ENCODE measurements around the gene AP4E1.

The AP4E1 gene

DNA sequence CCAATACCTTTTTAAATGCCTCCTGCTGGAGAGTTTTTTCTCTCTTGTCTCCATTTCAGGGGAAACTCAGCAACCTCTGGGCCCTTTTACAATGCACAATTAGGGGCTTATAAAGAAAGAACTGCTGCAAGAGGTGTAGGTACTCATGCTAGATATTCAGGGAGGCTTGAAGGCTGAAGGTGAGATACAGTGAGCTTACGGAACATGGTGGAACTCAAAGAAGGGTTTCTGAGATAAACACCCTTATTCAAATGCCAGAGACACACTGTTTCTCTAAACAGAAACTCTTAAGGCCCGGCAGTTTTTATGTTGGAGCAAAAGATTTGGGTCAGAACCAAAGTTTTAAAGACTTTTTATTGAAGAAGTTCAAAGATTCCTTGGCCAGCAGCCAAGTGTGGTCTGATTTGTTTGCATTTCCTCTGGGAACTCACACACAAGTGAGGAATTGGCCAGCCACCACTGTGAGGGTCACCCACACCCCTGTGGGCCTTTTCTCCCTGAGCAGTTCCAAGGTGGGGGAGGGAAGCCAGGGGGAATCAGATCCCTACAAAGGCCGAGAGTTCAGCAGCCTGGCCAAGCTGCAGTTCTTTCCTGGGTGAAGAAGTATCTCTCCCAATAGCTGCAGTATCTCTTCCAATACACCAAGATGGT, 138.4 kb downstream of the AP4E1 start:
- Histone ChIP-seq H3K4me3 (ENCODE audit: low read depth, low read length) (no peak overlapping the region), H3K27ac (ENCODE audit: low read depth, low read length) (no peak overlapping the region), H3K9me3 (ENCODE audit: control insufficient read depth, insufficient read depth, low read depth, low read length) (no peaks in the 10 kb centered on the region), H3K4me1 (ENCODE audit: control insufficient read depth, insufficient read depth, low read length) (peaks cover 27% of the 10 kb centered on the region), H3K9ac (ENCODE audit: low read length) (no peak overlapping the region), H3K27me3 (ENCODE audit: control insufficient read depth, insufficient read depth, low read length) (no peaks in the 10 kb centered on the region), H3K36me3 (ENCODE audit: control insufficient read depth, insufficient read depth, low read length) (no peaks in the 10 kb centered on the region)

GRCh38 chr15:51048308-51048707, 139.8 kb downstream of the AP4E1 start:
- no peak overlapping the region for H3K9ac ChIP-seq (ENCODE audit: low read length)
- no peaks in the 10 kb centered on the region for H3K27me3 ChIP-seq (ENCODE audit: control insufficient read depth, insufficient read depth, low read length)
- no peaks in the 10 kb centered on the region for H3K36me3 ChIP-seq (ENCODE audit: control insufficient read depth, insufficient read depth, low read length)
- no peak overlapping the region for H3K27ac ChIP-seq (ENCODE audit: low read depth, low read length)
- H3K4me1 ChIP-seq (ENCODE audit: control insufficient read depth, insufficient read depth, low read length), result peaks cover 30% of the 10 kb centered on the region
- no peak overlapping the region for H3K4me3 ChIP-seq (ENCODE audit: low read depth, low read length)
- H3K9me3 ChIP-seq (ENCODE audit: control insufficient read depth, insufficient read depth, low read depth, low read length), result no peaks in the 10 kb centered on the region

DNA sequence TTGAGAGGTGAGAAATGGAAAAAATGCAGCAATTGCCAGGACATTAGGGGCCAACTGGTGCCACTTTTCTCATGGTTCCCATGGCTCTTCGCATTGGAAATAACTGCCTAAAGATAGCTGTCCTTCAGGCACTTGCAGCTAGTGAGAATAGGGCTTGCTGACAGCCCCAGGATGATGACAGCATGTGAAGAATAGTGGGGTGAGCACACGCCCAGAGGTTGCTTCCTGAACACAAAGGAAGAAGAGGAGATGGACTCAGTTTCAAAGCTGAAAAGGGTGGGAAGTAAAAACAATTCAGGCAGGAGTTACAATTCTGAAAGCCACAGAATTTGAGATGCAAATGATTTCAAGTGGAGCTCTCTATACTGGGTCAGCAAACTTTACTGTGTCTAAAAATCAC, 140.6 kb downstream of the AP4E1 start:
- Histone ChIP-seq H3K9me3 (ENCODE audit: control insufficient read depth, insufficient read depth, low read depth, low read length) (no peaks in the 10 kb centered on the region), H3K27me3 (ENCODE audit: control insufficient read depth, insufficient read depth, low read length) (no peaks in the 10 kb centered on the region), H3K36me3 (ENCODE audit: control insufficient read depth, insufficient read depth, low read length) (no peaks in the 10 kb centered on the region), H3K4me1 (ENCODE audit: control insufficient read depth, insufficient read depth, low read length) (peaks cover 24% of the 10 kb centered on the region), H3K27ac (ENCODE audit: low read depth, low read length) (no peak overlapping the region), H3K9ac (ENCODE audit: low read length) (no peak overlapping the region), H3K4me3 (ENCODE audit: low read depth, low read length) (no peak overlapping the region)

GRCh38 chr15:51051776-51052175, 143.3 kb downstream of the AP4E1 start:
- Histone ChIP-seq H3K36me3 (ENCODE audit: control insufficient read depth, insufficient read depth, low read length) (no peaks in the 10 kb centered on the region), H3K27me3 (ENCODE audit: control insufficient read depth, insufficient read depth, low read length) (no peaks in the 10 kb centered on the region), H3K4me1 (ENCODE audit: control insufficient read depth, insufficient read depth, low read length) (peaks cover 23% of the 10 kb centered on the region), H3K9me3 (ENCODE audit: control insufficient read depth, insufficient read depth, low read depth, low read length) (no peaks in the 10 kb centered on the region), H3K27ac (ENCODE audit: low read depth, low read length) (no peak overlapping the region), H3K9ac (ENCODE audit: low read length) (no peak overlapping the region), H3K4me3 (ENCODE audit: low read depth, low read length) (no peak overlapping the region)

DNA sequence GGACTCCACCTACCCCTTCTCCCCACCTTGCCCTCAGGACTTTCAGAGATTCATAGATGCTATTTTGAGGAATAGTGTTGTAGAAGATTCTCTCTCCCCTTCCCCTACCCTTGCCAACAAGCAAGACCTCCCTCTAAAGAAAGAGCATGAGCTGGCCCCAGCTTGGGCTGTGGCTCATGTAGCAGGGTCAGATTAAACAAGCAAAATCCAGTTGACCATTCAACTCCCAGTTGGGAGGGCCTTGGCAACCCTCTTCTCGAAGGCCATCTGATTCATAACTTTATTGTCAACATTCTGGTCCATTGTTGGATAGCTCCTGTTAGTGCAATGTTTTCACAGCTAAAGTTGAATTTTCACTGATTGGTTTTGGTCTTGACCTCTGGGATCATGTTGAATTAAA, 145.1 kb downstream of the AP4E1 start:
- Histone ChIP-seq H3K27me3 (ENCODE audit: control insufficient read depth, insufficient read depth, low read length) (no peaks in the 10 kb centered on the region), H3K4me3 (ENCODE audit: low read depth, low read length) (no peak overlapping the region)

GRCh38 chr15:51054535-51054934, 146.1 kb downstream of the AP4E1 start:
- no peaks in the 10 kb centered on the region for H3K27me3 ChIP-seq (ENCODE audit: control insufficient read depth, insufficient read depth, low read length)
- no peaks in the 10 kb centered on the region for H3K36me3 ChIP-seq (ENCODE audit: control insufficient read depth, insufficient read depth, low read length)

More for the DNA sequence above, 145.1 kb downstream of the AP4E1 start:
- Histone ChIP-seq H3K9me3 (ENCODE audit: control insufficient read depth, insufficient read depth, low read depth, low read length) (no peaks in the 10 kb centered on the region), H3K9ac (ENCODE audit: low read length) (no peak overlapping the region), H3K36me3 (ENCODE audit: control insufficient read depth, insufficient read depth, low read length) (no peaks in the 10 kb centered on the region), H3K27ac (ENCODE audit: low read depth, low read length) (no peak overlapping the region), H3K4me1 (ENCODE audit: control insufficient read depth, insufficient read depth, low read length) (peaks cover 13% of the 10 kb centered on the region; the same call in 1 of the 2 replicates)

More at GRCh38 chr15:51054535-51054934, 146.1 kb downstream of the AP4E1 start:
- H3K4me1 ChIP-seq (ENCODE audit: control insufficient read depth, insufficient read depth, low read length), result peaks cover 10% of the 10 kb centered on the region; the same call in 1 of the 2 replicates
- no peak overlapping the region for H3K9ac ChIP-seq (ENCODE audit: low read length)
- H3K4me3 ChIP-seq (ENCODE audit: low read depth, low read length), result no peak overlapping the region
- no peaks in the 10 kb centered on the region for H3K9me3 ChIP-seq (ENCODE audit: control insufficient read depth, insufficient read depth, low read depth, low read length)
- no peak overlapping the region for H3K27ac ChIP-seq (ENCODE audit: low read depth, low read length)

All from HUES6 (cell line).